HG03565 (cell line): Measurements from ENCODE around the gene ARIH2.
A peak's percentile ranks its signal among the peaks of the same experiment; 100 is the strongest.
"Not testable (repeated sequence)": the region's sequence is repeated elsewhere in the genome, so short reads cannot be mapped to it uniquely, and the experiment has no call there.

Experiments used
- ATAC-seq: cut with Tn5 transposase; IDR thresholded peaks from one replicate; pipeline ENCODE4 v1.9.1; 2021; ENCODE audit warnings: mild to moderate bottlenecking, moderate library complexity; ENCODE audit not compliant: unreplicated experiment

The ARIH2 gene

GRCh38 chr3:48918388-48919214 lies at the start of gene ARIH2:
Gene ARIH2, plus strand, starts transcription at chr3:48918842. Its CDS starts 8,717 bp downstream, at chr3:48927559.
- peak; percentile 66 for ATAC-seq

GRCh38 chr3:48877671-48878070 lies 41.0 kb upstream of the ARIH2 start:
- no peak for ATAC-seq

- no peak for ATAC-seq
These were observed 39.2 kb upstream of the ARIH2 start for GRCh38 chr3:48879307-48879993.

GRCh38 chr3:48879994-48880377 lies 38.7 kb upstream of the ARIH2 start:
- no peak for ATAC-seq

- ATAC-seq = no peak
These were observed 37.6 kb upstream of the ARIH2 start for GRCh38 chr3:48881006-48881405.

GRCh38 chr3:48881652-48882114 lies 37.0 kb upstream of the ARIH2 start:
- no peak for ATAC-seq

- ATAC-seq = no peak
These were observed 32.9 kb upstream of the ARIH2 start for GRCh38 chr3:48885753-48886152.

GRCh38 chr3:48891606-48892005 lies 27.0 kb upstream of the ARIH2 start:
- no peak for ATAC-seq

- ATAC-seq = no peak
These were observed 24.1 kb upstream of the ARIH2 start for GRCh38 chr3:48894516-48894915.

- no peak for ATAC-seq
These were observed 21.7 kb upstream of the ARIH2 start for GRCh38 chr3:48896936-48897335.

GRCh38 chr3:48897460-48898376 lies 20.9 kb upstream of the ARIH2 start:
- ATAC-seq = no peak

- peak; percentile 75 for ATAC-seq
These were observed 20.0 kb upstream of the ARIH2 start, which contains the start of gene SLC25A20 for GRCh38 chr3:48898383-48899234. Gene SLC25A20, minus strand, starts transcription at chr3:48898882. Its CDS starts 88 bp downstream, at chr3:48898794.

- ATAC-seq = no peak
These were observed 19.4 kb upstream of the ARIH2 start for GRCh38 chr3:48899273-48899672.

- ATAC-seq = not testable (repeated sequence)
These were observed 11.6 kb upstream of the ARIH2 start for GRCh38 chr3:48907026-48907425.

GRCh38 chr3:48915296-48915695 lies 3.3 kb upstream of the ARIH2 start:
- no peak for ATAC-seq

GRCh38 chr3:48919215-48920138 lies 835 bp downstream of the ARIH2 start:
- ATAC-seq = peak; percentile 15

GRCh38 chr3:48926425-48927392 lies 8.1 kb downstream of the ARIH2 start:
- no peak for ATAC-seq

- no peak for ATAC-seq
These were observed 9.3 kb downstream of the ARIH2 start for GRCh38 chr3:48927928-48928327.
